Neutrophil (primary cell): ENCODE measurements around the gene HSPB2.

ENCODE experiments used
- H3K27ac ChIP-seq: fragments of 200-600 bp; sonication (generic); 2 replicates; pipeline ENCODE4 v1.5.1; 2016; ENCODE audit warnings: mild to moderate bottlenecking, moderate library complexity
- H3K27me3 ChIP-seq: fragments of 200-600 bp; sonication (generic); 2 replicates; pipeline ENCODE4 v1.6.0; 2016; ENCODE audit warnings: mild to moderate bottlenecking
- H3K36me3 ChIP-seq: fragments of 200-600 bp; sonication (generic); 2 replicates; pipeline ENCODE4 v1.5.1; 2017
- H3K4me1 ChIP-seq, 2 experiments: fragments of 200-600 bp in 1 of 2; sonication (generic) in 1 of 2; 1 replicate in 1 of 2; 2 replicates in 1 of 2; pipeline versions ENCODE4 v1.5.1 to v1.6.1; 2013 to 2016; ENCODE audit warnings: low read depth in 1 of 2, low read length in 1 of 2, mild to moderate bottlenecking in 1 of 2, moderate library complexity in 1 of 2; ENCODE audit not compliant: control insufficient read depth in 1 of 2, insufficient read depth in 1 of 2
- H3K4me3 ChIP-seq, 2 experiments: fragments of 200-600 bp in 1 of 2; sonication (generic) in 1 of 2; 1 replicate in 1 of 2; 2 replicates in 1 of 2; pipeline ENCODE4 v1.5.1; 2013 to 2016; ENCODE audit warnings: low read depth in 1 of 2, low read length in 1 of 2, mild to moderate bottlenecking in 1 of 2, moderate library complexity in 1 of 2
- H3K9me3 ChIP-seq: fragments of 200-600 bp; sonication (generic); 2 replicates; pipeline ENCODE4 v1.5.1; 2016
- TF ChIP-seq, protein P1 (sequence below): fragments of 200-600 bp; sonication (generic); IDR thresholded peaks from 2 replicates; pipeline ENCODE4 v1.5.1; 2016; ENCODE audit warnings: antibody characterized with exemption

HSPB2 gene

DNA sequence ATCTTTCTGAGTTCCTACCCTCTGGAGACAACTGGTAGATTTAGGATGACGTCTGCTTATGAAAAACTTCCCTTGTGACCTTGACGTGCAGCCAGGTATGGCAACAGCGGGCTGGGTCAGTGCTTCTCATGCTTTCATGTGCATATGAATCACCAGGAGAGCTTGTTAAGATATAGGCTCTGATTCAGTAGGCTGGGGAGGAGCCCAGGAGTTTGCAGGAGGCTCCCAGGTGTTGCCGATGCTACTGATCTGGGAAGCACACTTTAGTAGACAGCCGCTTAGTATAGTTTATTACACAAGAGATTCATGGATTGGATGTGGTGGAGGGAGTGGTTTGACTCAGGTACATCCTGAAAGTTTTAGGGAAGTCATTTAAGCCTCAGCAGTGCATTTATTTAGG is 48.4 kb downstream of the HSPB2 start:
- TF ChIP-seq, protein P1, sequence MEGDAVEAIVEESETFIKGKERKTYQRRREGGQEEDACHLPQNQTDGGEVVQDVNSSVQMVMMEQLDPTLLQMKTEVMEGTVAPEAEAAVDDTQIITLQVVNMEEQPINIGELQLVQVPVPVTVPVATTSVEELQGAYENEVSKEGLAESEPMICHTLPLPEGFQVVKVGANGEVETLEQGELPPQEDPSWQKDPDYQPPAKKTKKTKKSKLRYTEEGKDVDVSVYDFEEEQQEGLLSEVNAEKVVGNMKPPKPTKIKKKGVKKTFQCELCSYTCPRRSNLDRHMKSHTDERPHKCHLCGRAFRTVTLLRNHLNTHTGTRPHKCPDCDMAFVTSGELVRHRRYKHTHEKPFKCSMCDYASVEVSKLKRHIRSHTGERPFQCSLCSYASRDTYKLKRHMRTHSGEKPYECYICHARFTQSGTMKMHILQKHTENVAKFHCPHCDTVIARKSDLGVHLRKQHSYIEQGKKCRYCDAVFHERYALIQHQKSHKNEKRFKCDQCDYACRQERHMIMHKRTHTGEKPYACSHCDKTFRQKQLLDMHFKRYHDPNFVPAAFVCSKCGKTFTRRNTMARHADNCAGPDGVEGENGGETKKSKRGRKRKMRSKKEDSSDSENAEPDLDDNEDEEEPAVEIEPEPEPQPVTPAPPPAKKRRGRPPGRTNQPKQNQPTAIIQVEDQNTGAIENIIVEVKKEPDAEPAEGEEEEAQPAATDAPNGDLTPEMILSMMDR = no peak
- Histone ChIP-seq H3K4me3 (no peak overlapping the region), H3K9me3 (no peaks in the 10 kb centered on the region), H3K27ac (no peak overlapping the region), H3K36me3 (no peaks in the 10 kb centered on the region), H3K27me3 (no peaks in the 10 kb centered on the region), H3K4me1 (no peaks in the 10 kb centered on the region)

GRCh38 chr11:111961389-111962300 is 49.1 kb downstream of the HSPB2 start:
- no peaks in the 10 kb centered on the region for H3K36me3 ChIP-seq
- H3K4me3 ChIP-seq = no peak overlapping the region
- no peak overlapping the region for H3K27ac ChIP-seq
- no peaks in the 10 kb centered on the region for H3K9me3 ChIP-seq
- no peaks in the 10 kb centered on the region for H3K4me1 ChIP-seq
- TF ChIP-seq, protein P1 = no peak
- no peaks in the 10 kb centered on the region for H3K27me3 ChIP-seq
